ENCODE results near the gene PLEKHM3. TPM values are rescaled to one million over a fixed set of nuclear protein-coding genes. Genes with fewer than 3 reads are reported as not detected.

PLEKHM3 gene
- total and polyA plus RNA-seq, 2 of the 13 experiments (the other 11 are each of a cell fraction or from before 2014, with no cell fraction given): 4.5 to 4.7 TPM

- TF ChIP-seq, protein P1, sequence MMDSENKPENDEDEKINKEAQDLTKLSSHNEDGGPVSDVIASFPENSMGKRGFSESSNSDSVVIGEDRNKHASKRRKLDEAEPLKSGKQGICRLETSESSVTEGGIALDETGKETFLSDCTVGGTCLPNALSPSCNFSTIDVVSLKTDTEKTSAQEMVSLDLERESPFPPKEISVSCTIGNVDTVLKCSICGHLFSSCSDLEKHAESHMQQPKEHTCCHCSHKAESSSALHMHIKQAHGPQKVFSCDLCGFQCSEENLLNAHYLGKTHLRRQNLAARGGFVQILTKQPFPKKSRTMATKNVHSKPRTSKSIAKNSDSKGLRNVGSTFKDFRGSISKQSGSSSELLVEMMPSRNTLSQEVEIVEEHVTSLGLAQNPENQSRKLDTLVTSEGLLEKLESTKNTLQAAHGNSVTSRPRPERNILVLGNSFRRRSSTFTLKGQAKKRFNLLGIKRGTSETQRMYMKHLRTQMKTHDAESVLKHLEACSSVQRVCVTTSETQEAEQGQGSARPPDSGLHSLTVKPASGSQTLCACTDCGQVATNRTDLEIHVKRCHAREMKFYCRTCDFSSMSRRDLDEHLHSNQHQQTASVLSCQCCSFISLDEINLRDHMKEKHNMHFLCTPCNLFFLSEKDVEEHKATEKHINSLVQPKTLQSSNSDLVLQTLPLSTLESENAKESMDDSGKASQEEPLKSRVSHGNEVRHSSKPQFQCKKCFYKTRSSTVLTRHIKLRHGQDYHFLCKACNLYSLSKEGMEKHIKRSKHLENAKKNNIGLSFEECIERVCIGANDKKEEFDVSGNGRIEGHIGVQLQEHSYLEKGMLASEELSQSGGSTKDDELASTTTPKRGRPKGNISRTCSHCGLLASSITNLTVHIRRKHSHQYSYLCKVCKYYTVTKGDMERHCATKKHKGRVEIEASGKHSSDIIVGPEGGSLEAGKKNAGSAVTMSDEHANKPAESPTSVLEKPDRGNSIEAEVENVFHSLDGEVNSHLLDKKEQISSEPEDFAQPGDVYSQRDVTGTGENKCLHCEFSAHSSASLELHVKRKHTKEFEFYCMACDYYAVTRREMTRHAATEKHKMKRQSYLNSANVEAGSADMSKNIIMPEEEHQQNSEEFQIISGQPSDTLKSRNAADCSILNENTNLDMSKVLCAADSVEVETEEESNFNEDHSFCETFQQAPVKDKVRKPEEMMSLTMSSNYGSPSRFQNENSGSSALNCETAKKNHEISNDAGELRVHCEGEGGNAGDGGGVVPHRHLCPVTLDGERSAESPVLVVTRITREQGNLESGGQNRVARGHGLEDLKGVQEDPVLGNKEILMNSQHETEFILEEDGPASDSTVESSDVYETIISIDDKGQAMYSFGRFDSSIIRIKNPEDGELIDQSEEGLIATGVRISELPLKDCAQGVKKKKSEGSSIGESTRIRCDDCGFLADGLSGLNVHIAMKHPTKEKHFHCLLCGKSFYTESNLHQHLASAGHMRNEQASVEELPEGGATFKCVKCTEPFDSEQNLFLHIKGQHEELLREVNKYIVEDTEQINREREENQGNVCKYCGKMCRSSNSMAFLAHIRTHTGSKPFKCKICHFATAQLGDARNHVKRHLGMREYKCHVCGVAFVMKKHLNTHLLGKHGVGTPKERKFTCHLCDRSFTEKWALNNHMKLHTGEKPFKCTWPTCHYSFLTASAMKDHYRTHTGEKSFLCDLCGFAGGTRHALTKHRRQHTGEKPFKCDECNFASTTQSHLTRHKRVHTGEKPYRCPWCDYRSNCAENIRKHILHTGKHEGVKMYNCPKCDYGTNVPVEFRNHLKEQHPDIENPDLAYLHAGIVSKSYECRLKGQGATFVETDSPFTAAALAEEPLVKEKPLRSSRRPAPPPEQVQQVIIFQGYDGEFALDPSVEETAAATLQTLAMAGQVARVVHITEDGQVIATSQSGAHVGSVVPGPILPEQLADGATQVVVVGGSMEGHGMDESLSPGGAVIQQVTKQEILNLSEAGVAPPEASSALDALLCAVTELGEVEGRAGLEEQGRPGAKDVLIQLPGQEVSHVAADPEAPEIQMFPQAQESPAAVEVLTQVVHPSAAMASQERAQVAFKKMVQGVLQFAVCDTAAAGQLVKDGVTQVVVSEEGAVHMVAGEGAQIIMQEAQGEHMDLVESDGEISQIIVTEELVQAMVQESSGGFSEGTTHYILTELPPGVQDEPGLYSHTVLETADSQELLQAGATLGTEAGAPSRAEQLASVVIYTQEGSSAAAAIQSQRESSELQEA (CRISPR knock-in tag; IDR thresholded peaks at IDR 0.05; ENCODE audit: not compliant biosample characterization): no peak
- TF ChIP-seq, protein P2, sequence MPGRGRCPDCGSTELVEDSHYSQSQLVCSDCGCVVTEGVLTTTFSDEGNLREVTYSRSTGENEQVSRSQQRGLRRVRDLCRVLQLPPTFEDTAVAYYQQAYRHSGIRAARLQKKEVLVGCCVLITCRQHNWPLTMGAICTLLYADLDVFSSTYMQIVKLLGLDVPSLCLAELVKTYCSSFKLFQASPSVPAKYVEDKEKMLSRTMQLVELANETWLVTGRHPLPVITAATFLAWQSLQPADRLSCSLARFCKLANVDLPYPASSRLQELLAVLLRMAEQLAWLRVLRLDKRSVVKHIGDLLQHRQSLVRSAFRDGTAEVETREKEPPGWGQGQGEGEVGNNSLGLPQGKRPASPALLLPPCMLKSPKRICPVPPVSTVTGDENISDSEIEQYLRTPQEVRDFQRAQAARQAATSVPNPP (CRISPR knock-in tag; IDR thresholded peaks at IDR 0.05): no peak
- TF ChIP-seq SP2 (CRISPR knock-in tag; IDR thresholded peaks at IDR 0.05) (no peak), ATF1 (CRISPR knock-in tag; IDR thresholded peaks at IDR 0.05) (peak; percentile 77), PLRG1 (conservative IDR thresholded peaks at IDR 0.05) (no peak), TBP (CRISPR knock-in tag; IDR thresholded peaks at IDR 0.05) (no peak), SP5 (CRISPR knock-in tag; IDR thresholded peaks at IDR 0.05; ENCODE audit: borderline replicate concordance, low read depth) (peak; percentile 92), MTF2 (CRISPR knock-in tag; IDR thresholded peaks at IDR 0.05; ENCODE audit: borderline replicate concordance) (no peak), REL (CRISPR knock-in tag; conservative IDR thresholded peaks at IDR 0.05) (no peak), FOXO4 (CRISPR knock-in tag; conservative IDR thresholded peaks at IDR 0.05) (no peak), ZNF337 (CRISPR knock-in tag; IDR thresholded peaks at IDR 0.05; ENCODE audit: borderline replicate concordance, low read depth) (no peak)
- TF ChIP-seq, protein P3, sequence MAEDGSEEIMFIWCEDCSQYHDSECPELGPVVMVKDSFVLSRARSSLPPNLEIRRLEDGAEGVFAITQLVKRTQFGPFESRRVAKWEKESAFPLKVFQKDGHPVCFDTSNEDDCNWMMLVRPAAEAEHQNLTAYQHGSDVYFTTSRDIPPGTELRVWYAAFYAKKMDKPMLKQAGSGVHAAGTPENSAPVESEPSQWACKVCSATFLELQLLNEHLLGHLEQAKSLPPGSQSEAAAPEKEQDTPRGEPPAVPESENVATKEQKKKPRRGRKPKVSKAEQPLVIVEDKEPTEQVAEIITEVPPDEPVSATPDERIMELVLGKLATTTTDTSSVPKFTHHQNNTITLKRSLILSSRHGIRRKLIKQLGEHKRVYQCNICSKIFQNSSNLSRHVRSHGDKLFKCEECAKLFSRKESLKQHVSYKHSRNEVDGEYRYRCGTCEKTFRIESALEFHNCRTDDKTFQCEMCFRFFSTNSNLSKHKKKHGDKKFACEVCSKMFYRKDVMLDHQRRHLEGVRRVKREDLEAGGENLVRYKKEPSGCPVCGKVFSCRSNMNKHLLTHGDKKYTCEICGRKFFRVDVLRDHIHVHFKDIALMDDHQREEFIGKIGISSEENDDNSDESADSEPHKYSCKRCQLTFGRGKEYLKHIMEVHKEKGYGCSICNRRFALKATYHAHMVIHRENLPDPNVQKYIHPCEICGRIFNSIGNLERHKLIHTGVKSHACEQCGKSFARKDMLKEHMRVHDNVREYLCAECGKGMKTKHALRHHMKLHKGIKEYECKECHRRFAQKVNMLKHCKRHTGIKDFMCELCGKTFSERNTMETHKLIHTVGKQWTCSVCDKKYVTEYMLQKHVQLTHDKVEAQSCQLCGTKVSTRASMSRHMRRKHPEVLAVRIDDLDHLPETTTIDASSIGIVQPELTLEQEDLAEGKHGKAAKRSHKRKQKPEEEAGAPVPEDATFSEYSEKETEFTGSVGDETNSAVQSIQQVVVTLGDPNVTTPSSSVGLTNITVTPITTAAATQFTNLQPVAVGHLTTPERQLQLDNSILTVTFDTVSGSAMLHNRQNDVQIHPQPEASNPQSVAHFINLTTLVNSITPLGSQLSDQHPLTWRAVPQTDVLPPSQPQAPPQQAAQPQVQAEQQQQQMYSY (CRISPR knock-in tag; IDR thresholded peaks at IDR 0.05): no peak
Measured at GRCh38 chr2:207847807-207848544, 177.4 kb downstream of the PLEKHM3 start (continued).

Data from HepG2 (cell line).